SU-DHL-6 (cell line): Measurements from ENCODE around the gene WDR44.

Experiments
- H2AFZ ChIP-seq: fragments of 200-600 bp; sonication (generic); 2 replicates; pipeline ENCODE4 v1.6.1; 2014; ENCODE audit warnings: low read depth, mild to moderate bottlenecking, moderate library complexity, mixed read lengths, antibody characterized with exemption, low read length; ENCODE audit not compliant: severe bottlenecking
- H3F3A ChIP-seq: fragments of 200-600 bp; shearing (Covaris generic); 2 replicates; pipeline ENCODE4 v1.6.0; 2016; ENCODE audit warnings: antibody characterized with exemption, mild to moderate bottlenecking; ENCODE audit not compliant: insufficient read depth
- H3K27ac ChIP-seq: fragments of 200-600 bp; sonication (generic); 2 replicates; pipeline ENCODE4 v1.5.1; 2016; ENCODE audit warnings: low read depth, mild to moderate bottlenecking, low read length, moderate library complexity, mixed read lengths
- H3K27me3 ChIP-seq: fragments of 200-600 bp; sonication (generic), shearing (Covaris generic); 2 replicates; pipeline ENCODE4 v1.6.0; 2014; ENCODE audit warnings: mild to moderate bottlenecking, low read length
- H3K36me3 ChIP-seq: fragments of 200-600 bp; sonication (generic); 2 replicates; pipeline ENCODE4 v1.6.1; 2014; ENCODE audit warnings: mild to moderate bottlenecking, low read length, mixed read lengths
- H3K4me2 ChIP-seq: fragments of 300-600, 200-600 bp; shearing (Covaris generic), sonication (generic); 2 replicates; pipeline ENCODE4 v1.6.0; 2014; ENCODE audit warnings: low read length, low read depth, mild to moderate bottlenecking; ENCODE audit not compliant: poor library complexity, severe bottlenecking
- H3K4me3 ChIP-seq: fragments of 200-600 bp; sonication (generic); 2 replicates; pipeline ENCODE4 v1.5.1; 2014; ENCODE audit warnings: antibody characterized with exemption, low read length, mild to moderate bottlenecking, mixed read lengths; ENCODE audit not compliant: insufficient read depth, poor library complexity, severe bottlenecking
- H3K79me2 ChIP-seq: fragments of 200-600 bp; sonication (generic); 2 replicates; pipeline ENCODE4 v1.6.1; 2014; ENCODE audit warnings: mild to moderate bottlenecking, low read length, moderate library complexity; ENCODE audit not compliant: insufficient read depth
- H3K9ac ChIP-seq: fragments of 200-600 bp; sonication (generic); 2 replicates; pipeline ENCODE4 v1.7.0; 2014; ENCODE audit warnings: mild to moderate bottlenecking, low read length
- H3K9me2 ChIP-seq: fragments of 200-600 bp; sonication (generic); replicated peaks from 2 replicates; pipeline ENCODE4 v1.6.1; 2014; ENCODE audit warnings: low read length; ENCODE audit not compliant: insufficient read depth
- H3K9me3 ChIP-seq: fragments of 200-600 bp; sonication (generic); 2 replicates; pipeline ENCODE4 v1.6.1; 2014; ENCODE audit warnings: low read length, mixed read lengths; ENCODE audit not compliant: insufficient read depth
- H4K20me1 ChIP-seq: fragments of 200-600 bp; sonication (generic); 2 replicates; pipeline ENCODE4 v1.6.1; 2014; ENCODE audit warnings: low read depth, mild to moderate bottlenecking, antibody characterized with exemption, low read length, moderate library complexity, mixed read lengths
- CTCF ChIP-seq: fragments of 200-600 bp; sonication (generic); IDR thresholded peaks from one replicate; pipeline ENCODE4 v1.5.1; 2017; ENCODE audit warnings: antibody characterized with exemption, mild to moderate bottlenecking, low read length, moderate library complexity; ENCODE audit not compliant: insufficient read depth, poor library complexity, severe bottlenecking
- EZH2phosphoT487 ChIP-seq: fragments of 200-600 bp; sonication (generic), shearing (Covaris generic); conservative IDR thresholded peaks from 2 replicates; pipeline ENCODE4 v1.6.1; 2018; ENCODE audit warnings: mild to moderate bottlenecking, antibody characterized with exemption, low read length, moderate library complexity, mixed read lengths

Gene WDR44

GRCh38 chrX:118495958-118496762, 150.3 kb downstream of the WDR44 start:
- peak overlapping the region; percentile 86 for H3K9ac ChIP-seq
- H2AFZ ChIP-seq = peak overlapping the region; percentile 68
- no peaks in the 10 kb centered on the region for H3K9me2 ChIP-seq
- H3K79me2 ChIP-seq = peaks cover 13% of the 10 kb centered on the region
- TF ChIP-seq CTCF = no peak
- TF ChIP-seq EZH2phosphoT487 = no peak
- peaks cover 3% of the 10 kb centered on the region; the same call in 1 of the 2 replicates for H3F3A ChIP-seq
- no peaks in the 10 kb centered on the region for H4K20me1 ChIP-seq
- no peaks in the 10 kb centered on the region for H3K36me3 ChIP-seq
- H3K4me3 ChIP-seq = peak overlapping the region; percentile 71
- peak overlapping the region; percentile 63 for H3K27ac ChIP-seq
- no peaks in the 10 kb centered on the region for H3K9me3 ChIP-seq
- H3K27me3 ChIP-seq = no peaks in the 10 kb centered on the region
- peak overlapping the region; percentile 82 for H3K4me2 ChIP-seq

DNA sequence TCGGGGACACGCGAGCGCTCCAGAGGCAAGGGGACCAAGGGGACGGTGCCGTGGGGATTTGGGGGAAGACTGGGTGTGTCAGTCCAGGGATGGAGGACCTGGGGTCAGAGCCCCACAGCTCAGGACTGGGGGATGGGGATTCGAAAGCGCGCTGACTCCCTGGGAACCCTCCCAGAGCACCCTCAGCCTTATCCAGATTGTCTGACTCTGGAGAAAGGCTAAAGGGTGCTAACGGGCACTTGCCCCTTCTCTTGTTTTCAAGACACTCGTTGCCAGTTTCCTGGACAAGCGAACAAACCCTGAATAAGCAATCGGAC, 150.8 kb downstream of the WDR44 start:
- Histone ChIP-seq H3K36me3 (no peaks in the 10 kb centered on the region), H4K20me1 (no peaks in the 10 kb centered on the region), H3K9me2 (no peaks in the 10 kb centered on the region), H3K4me2 (peak overlapping the region; percentile 82), H3K79me2 (peaks cover 13% of the 10 kb centered on the region), H3K9me3 (no peaks in the 10 kb centered on the region), H2AFZ (peak overlapping the region; percentile 68), H3K4me3 (peak overlapping the region; percentile 71), H3K27me3 (no peaks in the 10 kb centered on the region), H3K27ac (peak overlapping the region; percentile 63), H3K9ac (peak overlapping the region; percentile 86), H3F3A (peaks cover 3% of the 10 kb centered on the region; the same call in 1 of the 2 replicates)
- TF ChIP-seq CTCF (no peak), EZH2phosphoT487 (no peak)

GRCh38 chrX:118497180-118497818, 151.4 kb downstream of the WDR44 start:
- peaks cover 13% of the 10 kb centered on the region for H3K79me2 ChIP-seq
- H4K20me1 ChIP-seq = no peaks in the 10 kb centered on the region
- no peaks in the 10 kb centered on the region for H3K36me3 ChIP-seq
- H2AFZ ChIP-seq = peak overlapping the region; percentile 68
- H3K4me2 ChIP-seq = peak overlapping the region; percentile 82
- H3K4me3 ChIP-seq = peak overlapping the region; percentile 71
- no peak for TF ChIP-seq EZH2phosphoT487
- TF ChIP-seq CTCF = no peak
- H3K9me2 ChIP-seq = no peaks in the 10 kb centered on the region
- no peaks in the 10 kb centered on the region for H3K9me3 ChIP-seq
- H3K27ac ChIP-seq = peak overlapping the region; percentile 63
- H3F3A ChIP-seq = peaks cover 3% of the 10 kb centered on the region; the same call in 1 of the 2 replicates
- H3K27me3 ChIP-seq = no peaks in the 10 kb centered on the region
- peak overlapping the region; percentile 86 for H3K9ac ChIP-seq
